HG03378 (cell line): ENCODE measurements around the gene RAX.
"Not testable (repeated sequence)": the region's sequence is repeated elsewhere in the genome, so short reads cannot be mapped to it uniquely, and the experiment has no call there.

Experiments used
- ATAC-seq: cut with Tn5 transposase; IDR thresholded peaks from one replicate; pipeline ENCODE4 v1.9.1; 2021; ENCODE audit warnings: mild to moderate bottlenecking, moderate library complexity; ENCODE audit not compliant: unreplicated experiment

RAX gene

DNA sequence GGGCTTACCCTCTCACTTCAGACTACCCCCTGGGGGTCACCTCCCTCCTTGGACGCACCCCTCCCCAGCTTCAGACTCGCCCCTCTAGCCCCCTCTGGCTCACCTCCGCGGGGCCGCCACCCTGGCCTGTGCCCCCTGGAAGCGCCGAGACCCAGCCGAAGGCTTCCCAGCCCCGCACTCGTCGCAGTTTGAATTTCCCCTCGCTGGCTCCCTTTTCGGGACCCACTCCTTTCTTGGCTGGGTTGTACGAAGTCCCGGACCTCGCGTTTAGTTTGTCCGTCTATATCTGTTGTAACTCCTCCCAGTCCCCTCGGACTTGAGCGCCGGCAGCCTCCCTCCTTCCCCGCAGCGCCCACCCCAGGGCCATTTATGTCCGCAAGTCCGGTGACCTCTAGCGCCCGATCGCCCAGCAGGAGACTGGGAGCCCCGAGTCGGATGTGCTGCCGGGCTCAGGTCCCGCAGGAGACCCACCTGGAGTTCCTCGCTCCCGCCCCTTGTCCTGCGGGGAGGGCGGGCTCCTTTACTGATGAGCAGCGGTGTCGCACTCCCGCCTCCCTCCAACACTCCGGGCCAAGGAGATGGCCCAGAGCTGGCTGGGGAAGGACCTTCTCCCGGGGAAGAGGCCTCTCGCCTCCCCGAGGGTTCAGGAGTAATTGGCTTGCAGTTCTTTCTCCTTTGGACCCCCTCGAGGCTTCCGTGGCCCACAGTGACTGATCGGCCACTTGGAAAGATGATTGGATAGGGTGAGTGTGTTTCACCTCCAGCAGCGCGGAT is 692 bp upstream of the RAX start:
- no peak for ATAC-seq

GRCh38 chr18:59272221-59272888 is 899 bp downstream of the RAX start:
- ATAC-seq, result no peak

DNA sequence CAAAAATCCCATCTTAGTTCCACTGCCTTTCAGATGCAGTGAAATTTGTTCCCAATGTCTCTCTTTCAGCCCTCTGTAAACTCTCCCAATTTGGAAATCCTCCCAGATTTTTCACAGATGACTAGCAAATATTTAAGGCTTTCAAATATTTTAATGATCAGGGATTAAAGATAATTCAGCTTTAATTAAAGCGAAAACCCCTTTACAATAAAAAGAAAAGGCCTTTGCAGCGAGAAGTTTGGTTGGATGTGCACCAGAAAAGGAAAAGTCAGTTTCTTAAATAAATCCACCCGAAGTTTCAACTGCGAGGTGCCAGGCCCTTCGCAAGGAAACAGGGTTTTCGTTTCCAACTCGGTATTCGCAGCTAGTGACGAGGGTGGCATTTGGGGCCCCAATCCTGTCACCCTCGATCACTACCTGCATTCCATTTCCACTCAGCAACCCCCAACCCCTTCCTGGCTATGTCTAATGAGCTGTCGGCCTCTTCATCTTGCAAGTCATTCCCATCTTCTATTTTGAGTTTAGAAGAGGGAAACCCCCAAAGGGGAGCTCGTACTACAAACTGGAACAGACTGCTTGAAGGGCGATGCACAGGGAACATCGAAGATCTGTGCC is 1.5 kb downstream of the RAX start:
- ATAC-seq, result no peak

DNA sequence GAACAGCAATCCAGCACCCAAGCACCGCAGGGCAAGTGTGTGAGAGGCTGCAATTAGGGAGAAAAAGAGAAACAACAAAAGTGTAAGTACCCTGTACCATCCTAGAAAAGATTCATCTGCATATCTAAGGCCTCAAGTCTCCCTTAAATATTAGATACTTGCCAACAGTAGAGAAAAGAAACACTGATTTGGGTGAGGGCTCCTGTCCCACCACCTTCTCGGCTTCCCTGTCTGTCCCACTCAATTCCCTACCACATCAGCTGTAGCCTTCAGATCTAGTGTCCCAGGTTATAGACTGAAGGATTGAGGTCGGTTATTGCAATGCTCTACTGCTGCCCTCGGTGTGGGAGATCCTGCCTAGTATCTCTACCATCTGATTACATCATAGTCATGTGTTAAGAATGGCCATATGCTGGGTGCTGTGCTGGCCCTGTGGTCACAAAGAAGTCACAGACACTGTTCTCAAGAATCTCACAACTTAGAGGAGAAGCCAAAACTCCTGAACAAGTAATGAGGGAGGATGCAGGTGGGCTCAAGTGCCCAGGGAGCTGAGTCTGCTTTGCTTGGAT is 2.5 kb downstream of the RAX start:
- ATAC-seq, result no peak

DNA sequence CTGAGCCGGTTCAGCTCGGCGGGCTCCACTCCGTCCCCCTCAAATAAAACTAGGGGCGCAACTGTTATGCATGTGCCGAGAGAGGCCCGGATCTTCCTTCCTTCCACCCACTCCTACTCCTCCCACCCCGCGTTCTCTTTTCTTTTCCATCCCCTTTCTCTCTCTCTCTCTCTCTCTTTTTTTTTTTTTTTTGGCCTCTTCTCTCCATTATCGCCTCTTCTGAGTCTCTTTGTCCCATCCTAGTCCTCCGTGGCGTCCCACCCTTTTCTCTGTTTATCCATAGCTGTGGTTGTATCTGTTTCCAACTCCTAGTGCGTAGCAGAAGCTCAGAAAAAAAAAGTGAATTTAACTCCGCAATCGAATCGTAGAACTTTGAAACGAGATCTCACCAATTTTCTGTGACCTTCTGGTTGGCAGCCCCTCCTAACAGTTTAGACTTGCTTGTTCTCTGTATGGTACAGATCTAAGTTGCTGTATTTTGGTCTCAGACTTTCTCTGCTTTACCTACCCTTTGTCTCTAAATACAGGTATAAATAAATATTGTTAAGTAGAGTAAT is 3.6 kb downstream of the RAX start:
- no peak for ATAC-seq

- ATAC-seq, result no peak
These were observed 4.3 kb downstream of the RAX start for GRCh38 chr18:59268721-59269562.

GRCh38 chr18:59268127-59268720 is 5.0 kb downstream of the RAX start:
- ATAC-seq, result no peak

- ATAC-seq, result no peak
These were observed 5.6 kb downstream of the RAX start for GRCh38 chr18:59267503-59268126.

- no peak for ATAC-seq
These were observed 6.3 kb downstream of the RAX start for GRCh38 chr18:59266886-59267502.

- no peak for ATAC-seq
These were observed 6.8 kb downstream of the RAX start for GRCh38 chr18:59266459-59266858.

GRCh38 chr18:59265974-59266369 is 7.3 kb downstream of the RAX start:
- ATAC-seq, result no peak

GRCh38 chr18:59265246-59265973 is 7.8 kb downstream of the RAX start:
- no peak for ATAC-seq

DNA sequence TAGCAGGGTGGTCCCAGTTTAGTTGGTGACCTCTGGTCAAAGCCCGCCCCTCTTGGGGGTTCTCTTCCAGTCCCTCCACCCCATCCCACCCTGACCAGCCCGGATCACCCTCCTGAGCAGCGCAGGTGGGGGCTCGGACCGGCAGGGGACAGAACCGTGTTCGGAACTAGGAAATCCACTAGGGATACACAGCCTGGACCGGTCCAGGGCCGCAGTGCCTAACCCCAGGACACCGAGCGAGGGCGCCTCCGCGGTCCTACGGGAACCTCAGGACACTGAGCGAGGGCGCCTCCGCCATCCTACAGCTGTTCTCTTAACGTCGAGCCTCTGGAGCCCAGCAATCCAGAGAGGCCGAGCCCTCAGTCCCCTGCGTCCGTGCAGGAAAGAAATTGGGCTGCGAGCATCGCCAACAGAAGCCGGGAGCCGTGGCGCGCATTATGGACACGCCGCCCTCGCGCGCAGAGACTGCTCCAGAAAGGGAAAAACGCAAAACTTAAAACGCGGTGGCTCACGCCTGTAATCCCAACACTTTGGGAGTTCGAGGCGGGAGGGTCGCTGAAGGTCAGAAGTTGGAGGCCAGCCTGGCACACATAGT is 8.5 kb downstream of the RAX start:
- no peak for ATAC-seq

DNA sequence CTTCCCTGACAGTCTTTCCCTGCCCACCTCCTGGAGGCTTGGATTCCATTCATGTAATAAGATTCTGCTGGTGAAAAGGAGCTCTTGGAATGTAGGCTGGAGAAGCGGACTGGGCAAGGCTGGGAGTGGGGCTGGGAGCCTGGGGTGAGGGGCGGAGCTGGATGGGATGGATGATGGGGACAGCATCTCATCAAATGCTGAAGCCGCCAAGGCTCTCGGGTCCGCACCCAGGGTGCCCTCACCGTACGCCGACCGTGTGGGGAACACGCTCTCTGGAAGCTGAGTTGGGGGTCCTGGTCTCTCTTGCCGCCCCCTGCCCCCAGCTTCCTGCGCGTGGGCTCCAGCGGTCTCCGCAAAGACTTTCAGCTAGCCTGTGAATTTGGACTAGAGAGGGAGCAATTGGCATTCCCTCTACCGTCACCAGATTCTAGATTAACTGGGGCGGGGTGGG is 9.1 kb downstream of the RAX start:
- no peak for ATAC-seq

DNA sequence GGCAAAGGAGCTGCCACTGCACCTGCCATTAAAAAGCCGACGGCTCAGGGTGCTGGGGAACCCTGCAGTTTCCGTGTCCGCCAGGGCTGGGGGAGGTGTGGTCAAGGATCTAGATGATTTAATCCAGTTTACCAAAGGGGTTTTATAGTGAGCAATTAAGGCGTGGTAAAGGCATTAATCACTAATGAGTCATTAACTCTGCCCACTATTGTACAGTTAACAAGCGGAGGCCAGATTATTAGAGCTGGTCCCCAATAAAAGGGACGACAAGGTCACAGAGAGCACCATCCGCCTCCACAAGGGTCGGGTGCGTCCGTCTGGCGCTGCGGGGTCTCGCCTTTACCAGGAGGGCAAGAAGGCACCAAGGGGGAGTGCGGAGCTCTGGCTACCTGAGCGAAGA is 9.6 kb downstream of the RAX start:
- no peak for ATAC-seq

- ATAC-seq, result not testable (repeated sequence)
These were observed 11.0 kb downstream of the RAX start for GRCh38 chr18:59262243-59262642.

- ATAC-seq, result not testable (repeated sequence)
These were observed 11.4 kb downstream of the RAX start for GRCh38 chr18:59261842-59262241.

- ATAC-seq, result not testable (repeated sequence)
These were observed 17.8 kb downstream of the RAX start for GRCh38 chr18:59255491-59255890.
